ENCODE measurements around the gene DGLUCY.

- TF ChIP-seq CTCF (IDR thresholded peaks at IDR 0.05; ENCODE audit: insufficient read depth, low read depth, low read length) (no peak), EZH2 (IDR thresholded peaks at IDR 0.05; ENCODE audit: insufficient read depth, low read length) (no peak)
These were observed 141.3 kb downstream of the DGLUCY start for GRCh38 chr14:91255026-91255695.
